Subcutaneous adipose tissue (tissue), 4 donors: ENCODE measurements around the gene SHROOM3. TPM values are rescaled to one million over a fixed set of nuclear protein-coding genes. Genes with fewer than 3 reads are reported as not detected.

Experiments
- total RNA-seq, 4 donors: library from RNA; depleted of rRNA; stranded (reverse); fragments of >200 nt; gene quantifications; one replicate each; pipeline ENCODE4 v1.1.0, GENCODE V29; 2016
- TF ChIP-seq, protein P1 (sequence below): fragments of 450-650 bp; IDR thresholded peaks from one replicate; pipeline ENCODE4 v1.5.1; 2016; ENCODE audit warnings: low read depth, mild to moderate bottlenecking, control low read depth, antibody characterized with exemption, moderate library complexity

Gene SHROOM3
- total RNA-seq, 4 donors from 2014 or later: 0.22 to 0.38 (median 0.33) TPM; not detected in 1

DNA sequence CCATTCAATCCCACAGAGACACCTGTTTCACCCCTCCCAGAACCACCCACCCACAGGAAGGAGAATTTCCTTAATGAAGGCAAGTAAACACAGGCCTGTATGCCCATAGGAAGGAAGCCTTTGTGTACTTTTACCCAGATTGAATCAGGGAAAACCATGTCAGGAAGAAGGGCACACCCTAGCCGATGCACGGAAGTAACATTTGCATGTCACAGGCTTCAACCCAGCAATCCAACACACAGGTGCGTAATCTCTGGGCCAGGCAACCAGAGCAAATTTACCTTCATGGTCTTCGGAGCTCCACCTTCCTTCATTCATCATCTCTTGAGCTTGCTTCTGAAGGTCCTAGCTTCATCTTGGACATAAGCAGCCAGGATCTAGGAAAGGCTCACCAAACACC lies 206.3 kb downstream of the SHROOM3 start:
- TF ChIP-seq, protein P1, sequence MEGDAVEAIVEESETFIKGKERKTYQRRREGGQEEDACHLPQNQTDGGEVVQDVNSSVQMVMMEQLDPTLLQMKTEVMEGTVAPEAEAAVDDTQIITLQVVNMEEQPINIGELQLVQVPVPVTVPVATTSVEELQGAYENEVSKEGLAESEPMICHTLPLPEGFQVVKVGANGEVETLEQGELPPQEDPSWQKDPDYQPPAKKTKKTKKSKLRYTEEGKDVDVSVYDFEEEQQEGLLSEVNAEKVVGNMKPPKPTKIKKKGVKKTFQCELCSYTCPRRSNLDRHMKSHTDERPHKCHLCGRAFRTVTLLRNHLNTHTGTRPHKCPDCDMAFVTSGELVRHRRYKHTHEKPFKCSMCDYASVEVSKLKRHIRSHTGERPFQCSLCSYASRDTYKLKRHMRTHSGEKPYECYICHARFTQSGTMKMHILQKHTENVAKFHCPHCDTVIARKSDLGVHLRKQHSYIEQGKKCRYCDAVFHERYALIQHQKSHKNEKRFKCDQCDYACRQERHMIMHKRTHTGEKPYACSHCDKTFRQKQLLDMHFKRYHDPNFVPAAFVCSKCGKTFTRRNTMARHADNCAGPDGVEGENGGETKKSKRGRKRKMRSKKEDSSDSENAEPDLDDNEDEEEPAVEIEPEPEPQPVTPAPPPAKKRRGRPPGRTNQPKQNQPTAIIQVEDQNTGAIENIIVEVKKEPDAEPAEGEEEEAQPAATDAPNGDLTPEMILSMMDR: no peak

DNA sequence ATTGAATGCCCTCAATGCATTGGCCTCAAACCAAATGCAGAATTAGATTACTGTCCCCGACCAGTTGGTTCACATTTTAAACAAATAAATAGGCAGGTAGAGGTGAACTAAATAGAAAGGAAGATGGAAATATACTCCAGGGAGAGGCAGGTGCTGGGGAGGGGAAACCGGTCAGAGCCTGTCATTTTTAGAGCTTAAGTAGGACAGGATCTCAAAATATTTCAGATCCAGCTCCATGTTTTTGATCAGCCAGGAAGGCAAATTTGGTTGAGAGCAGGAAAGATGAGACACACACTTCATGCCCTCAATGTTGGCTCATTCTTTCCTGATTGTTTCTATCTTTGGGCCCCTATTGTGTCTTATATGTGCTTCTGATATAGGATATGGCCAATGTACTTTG lies 206.7 kb downstream of the SHROOM3 start:
- TF ChIP-seq, protein P1: no peak

DNA sequence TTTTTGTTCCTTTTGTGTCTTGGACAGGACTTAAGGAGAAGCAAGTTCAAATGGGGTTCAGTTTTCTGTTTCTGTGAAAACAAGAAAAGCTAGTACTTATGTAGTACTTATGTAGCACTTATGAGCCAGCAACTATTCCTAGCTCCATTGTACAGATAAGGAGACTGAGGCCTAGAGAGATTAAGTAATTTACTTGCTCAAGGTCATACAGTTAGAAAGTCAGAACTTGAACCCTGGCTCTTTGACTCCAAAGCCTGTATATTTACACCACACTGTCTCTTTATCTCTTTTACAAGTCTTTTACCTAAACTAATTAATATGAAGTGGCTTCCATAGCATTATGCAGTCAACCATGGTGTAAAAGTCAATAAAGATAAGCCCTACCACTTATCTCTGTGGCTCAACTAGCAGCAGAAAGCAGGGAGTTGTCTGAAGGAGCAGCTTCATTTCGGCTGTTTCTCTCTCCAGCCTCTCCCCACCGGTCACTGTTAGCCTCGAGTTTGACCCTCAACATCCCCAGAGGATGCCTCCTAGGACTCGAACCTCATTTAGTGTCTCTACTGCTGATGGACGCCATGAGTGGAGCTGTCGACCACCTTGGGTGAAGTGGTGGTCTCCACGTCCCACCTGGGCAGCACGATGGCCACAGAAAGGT lies 209.9 kb downstream of the SHROOM3 start:
- TF ChIP-seq, protein P1: no peak

DNA sequence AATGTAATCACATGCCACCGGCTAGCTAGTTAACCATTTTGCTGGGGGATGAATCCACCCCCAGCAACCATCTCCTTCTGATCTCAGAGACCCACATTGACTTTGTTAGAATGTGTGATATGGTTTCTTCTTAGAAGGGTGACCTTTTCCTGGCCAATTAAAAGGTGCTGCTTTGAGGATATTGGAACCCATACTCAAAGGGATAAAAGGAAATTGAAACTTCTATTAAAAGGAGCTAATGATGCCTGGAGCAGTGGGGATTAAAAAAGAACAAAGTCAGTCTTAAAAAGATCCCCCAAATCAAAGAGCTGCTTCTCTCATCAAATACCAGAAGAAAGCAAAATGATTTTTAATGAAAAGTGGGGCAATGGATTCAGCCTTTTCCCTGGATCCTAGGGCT lies 214.1 kb downstream of the SHROOM3 start:
- TF ChIP-seq, protein P1: no peak

DNA sequence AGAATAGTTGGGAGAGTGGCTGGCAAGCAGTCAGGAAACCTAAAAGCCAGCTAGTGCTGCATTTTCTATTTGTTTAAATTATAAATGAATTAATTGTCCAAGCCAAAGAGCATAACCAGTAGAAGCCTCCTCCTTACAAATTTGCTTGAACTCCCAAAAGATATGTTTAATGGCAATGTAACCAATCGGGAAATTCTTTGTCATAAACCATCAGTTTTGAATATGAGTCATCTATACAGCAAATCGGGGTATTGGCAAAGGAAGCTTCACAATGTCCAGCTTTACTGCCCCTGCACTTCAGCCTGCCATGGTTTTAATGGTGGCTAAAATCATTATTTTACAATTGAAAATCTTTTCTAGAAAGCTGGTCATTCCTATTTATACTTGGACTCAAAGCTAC lies 216.6 kb downstream of the SHROOM3 start:
- TF ChIP-seq, protein P1: no peak

DNA sequence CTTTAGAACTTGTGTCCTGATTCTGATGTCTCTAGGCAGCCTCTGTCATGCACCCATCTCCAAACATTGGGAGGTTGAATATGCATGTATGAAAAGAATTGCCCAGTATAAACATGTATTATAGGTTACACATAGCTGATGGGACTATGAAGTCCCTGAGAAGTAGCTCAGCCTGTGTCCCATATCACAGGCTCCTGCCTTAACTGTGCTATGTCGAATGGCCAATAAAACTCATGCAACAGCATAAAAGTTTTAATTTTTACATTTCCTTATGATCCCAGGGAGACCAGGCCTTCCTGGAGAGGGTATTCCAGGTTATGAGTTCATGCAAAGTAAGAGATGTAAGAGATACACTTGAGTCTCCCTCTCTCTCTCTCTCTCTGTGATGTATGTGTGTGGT lies 217.4 kb downstream of the SHROOM3 start:
- TF ChIP-seq, protein P1: no peak

DNA sequence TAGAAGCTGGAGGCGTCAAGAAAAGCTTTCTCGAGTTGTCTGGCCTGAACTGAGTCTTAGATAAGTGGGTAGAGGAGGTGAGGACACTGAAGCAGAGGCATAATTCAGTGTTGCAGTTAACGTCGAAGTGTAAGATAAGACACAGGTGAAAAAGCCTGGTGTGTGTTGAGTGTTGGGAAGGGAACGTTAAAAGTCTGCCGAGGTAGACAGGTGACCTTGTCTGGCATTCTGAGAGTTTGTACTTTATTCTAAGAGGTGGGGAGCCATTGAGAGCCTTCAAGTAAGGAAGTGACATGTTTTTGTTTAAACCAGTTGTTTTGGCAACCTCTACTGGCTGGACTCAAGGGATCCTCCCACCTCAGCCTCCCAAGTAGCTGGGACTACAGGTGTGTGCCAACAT lies 219.1 kb downstream of the SHROOM3 start:
- TF ChIP-seq, protein P1: no peak
